Activated T-cell treated with anti-CD3 and anti-CD28 coated beads, Interleukin-2, amount 50 U/mL, for 4 hours (primary cell): ENCODE data around the gene MAMDC4. TPM values are rescaled to one million over a fixed set of nuclear protein-coding genes. Genes with fewer than 3 reads are reported as not detected.

Source experiments
- ATAC-seq, 2 donors: fragments of 200-7000 bp; cut with Tn5 transposase; one replicate each; pipeline ENCODE4 v1.10.0; 2021
- DNase-seq: peaks from one replicate; pipeline ENCODE4 v3.0.0-alpha.2; 2020
- H3K27me3 Mint-ChIP-seq: one replicate; pipeline ENCODE4 v1.8.0; 2021; ENCODE audit warnings: low read depth, mixed read lengths
- H3K36me3 Mint-ChIP-seq: one replicate; pipeline ENCODE4 v1.8.0; 2022; ENCODE audit warnings: mixed read lengths; ENCODE audit not compliant: insufficient read depth
- H3K4me1 Mint-ChIP-seq: one replicate; pipeline ENCODE4 v1.8.0; 2021; ENCODE audit warnings: low read depth, mixed read lengths
- H3K4me3 Mint-ChIP-seq: one replicate; pipeline ENCODE4 v1.8.0; 2021; ENCODE audit warnings: mild to moderate bottlenecking, moderate library complexity, mixed read lengths
- H3K9me3 Mint-ChIP-seq: one replicate; pipeline ENCODE4 v1.8.0; 2021; ENCODE audit warnings: mixed read lengths
- total RNA-seq, 3 donors: library from RNA; stranded (reverse); gene quantifications; one replicate each; pipeline ENCODE4 v1.2.1, GENCODE V29; 2021

Gene MAMDC4
- total RNA-seq, 3 donors from 2014 or later, result 10.7 to 13.9 (median 11.0) TPM

- no peaks in the 10 kb centered on the region for H3K9me3 Mint-ChIP-seq
- peak; percentile 91 for ATAC-seq
- H3K36me3 Mint-ChIP-seq, result no peaks in the 10 kb centered on the region
- peaks cover 16% of the 10 kb centered on the region for H3K4me1 Mint-ChIP-seq
- DNase-seq, result peak; percentile 95
- peak within 1 kb of the TSS; percentile 91 for H3K4me3 Mint-ChIP-seq
- H3K27me3 Mint-ChIP-seq, result peaks cover 16% of the 10 kb centered on the region
Measured at GRCh38 chr9:136849038-136849959, 2.8 kb upstream of the MAMDC4 start, which contains the start of gene PHPT1. PHPT1 (plus strand) TSS chr9:136849409; CDS start chr9:136849431, 22 bp downstream.

GRCh38 chr9:136849960-136850865 is 1.9 kb upstream of the MAMDC4 start:
- peaks cover 15% of the 10 kb centered on the region for H3K4me1 Mint-ChIP-seq
- ATAC-seq (no peak), DNase-seq (no peak)
- peaks cover 15% of the 10 kb centered on the region for H3K27me3 Mint-ChIP-seq
- H3K4me3 Mint-ChIP-seq, result peak overlapping the region; percentile 91
- H3K9me3 Mint-ChIP-seq, result no peaks in the 10 kb centered on the region
- H3K36me3 Mint-ChIP-seq, result no peaks in the 10 kb centered on the region

- peaks cover 14% of the 10 kb centered on the region for H3K4me1 Mint-ChIP-seq
- no peaks in the 10 kb centered on the region for H3K9me3 Mint-ChIP-seq
- ATAC-seq (no peak), DNase-seq (no peak)
- peak overlapping the region; percentile 16 for H3K4me3 Mint-ChIP-seq
- H3K36me3 Mint-ChIP-seq, result no peaks in the 10 kb centered on the region
- peaks cover 12% of the 10 kb centered on the region for H3K27me3 Mint-ChIP-seq
Measured at GRCh38 chr9:136850866-136851775, 1.0 kb upstream of the MAMDC4 start.

- peaks cover 6% of the 10 kb centered on the region for H3K4me1 Mint-ChIP-seq
- no peaks in the 10 kb centered on the region for H3K9me3 Mint-ChIP-seq
- no peak for ATAC-seq
- H3K4me3 Mint-ChIP-seq, result no peak overlapping the region
- peaks cover 2% of the 10 kb centered on the region for H3K27me3 Mint-ChIP-seq
- no peaks in the 10 kb centered on the region for H3K36me3 Mint-ChIP-seq
- no peak for DNase-seq
Measured at GRCh38 chr9:136852664-136853595, 784 bp downstream of the MAMDC4 start.

GRCh38 chr9:136853596-136854112 is 1.5 kb downstream of the MAMDC4 start:
- no peak for DNase-seq
- ATAC-seq, result no peak
- H3K4me1 Mint-ChIP-seq, result peaks cover 5% of the 10 kb centered on the region
- no peaks in the 10 kb centered on the region for H3K36me3 Mint-ChIP-seq
- H3K9me3 Mint-ChIP-seq, result no peaks in the 10 kb centered on the region
- H3K27me3 Mint-ChIP-seq, result no peaks in the 10 kb centered on the region
- H3K4me3 Mint-ChIP-seq, result no peak overlapping the region

- Mint-ChIP-seq H3K36me3 (no peaks in the 10 kb centered on the region), H3K4me3 (no peak overlapping the region), H3K4me1 (peaks cover 5% of the 10 kb centered on the region), H3K9me3 (no peaks in the 10 kb centered on the region), H3K27me3 (no peaks in the 10 kb centered on the region)
- DNase-seq (no peak), ATAC-seq (no peak)
Measured at GRCh38 chr9:136854113-136854841, 2.1 kb downstream of the MAMDC4 start.

- no peaks in the 10 kb centered on the region for H3K36me3 Mint-ChIP-seq
- peaks cover 2% of the 10 kb centered on the region for H3K4me1 Mint-ChIP-seq
- no peaks in the 10 kb centered on the region for H3K9me3 Mint-ChIP-seq
- no peak for DNase-seq
- H3K4me3 Mint-ChIP-seq, result no peak overlapping the region
- no peaks in the 10 kb centered on the region for H3K27me3 Mint-ChIP-seq
- ATAC-seq, result no peak
Measured at GRCh38 chr9:136854842-136855460, 2.8 kb downstream of the MAMDC4 start.

GRCh38 chr9:136855461-136856078 is 3.4 kb downstream of the MAMDC4 start:
- H3K9me3 Mint-ChIP-seq, result no peaks in the 10 kb centered on the region
- H3K36me3 Mint-ChIP-seq, result no peaks in the 10 kb centered on the region
- no peak overlapping the region for H3K4me3 Mint-ChIP-seq
- no peak for ATAC-seq
- H3K4me1 Mint-ChIP-seq, result no peaks in the 10 kb centered on the region
- no peaks in the 10 kb centered on the region for H3K27me3 Mint-ChIP-seq
- no peak for DNase-seq

- no peak overlapping the region for H3K4me3 Mint-ChIP-seq
- no peaks in the 10 kb centered on the region for H3K9me3 Mint-ChIP-seq
- H3K36me3 Mint-ChIP-seq, result no peaks in the 10 kb centered on the region
- H3K27me3 Mint-ChIP-seq, result no peaks in the 10 kb centered on the region
- DNase-seq (no peak), ATAC-seq (no peak)
- H3K4me1 Mint-ChIP-seq, result no peaks in the 10 kb centered on the region
Measured at GRCh38 chr9:136856079-136856476, 3.9 kb downstream of the MAMDC4 start.

- Mint-ChIP-seq H3K36me3 (no peaks in the 10 kb centered on the region), H3K9me3 (no peaks in the 10 kb centered on the region), H3K4me1 (no peaks in the 10 kb centered on the region), H3K27me3 (no peaks in the 10 kb centered on the region), H3K4me3 (no peak overlapping the region)
- ATAC-seq (no peak), DNase-seq (no peak)
Measured at GRCh38 chr9:136856541-136857141, 4.5 kb downstream of the MAMDC4 start.

GRCh38 chr9:136857166-136857565 is 5.0 kb downstream of the MAMDC4 start:
- H3K4me1 Mint-ChIP-seq, result no peaks in the 10 kb centered on the region
- DNase-seq (no peak), ATAC-seq (no peak)
- no peaks in the 10 kb centered on the region for H3K27me3 Mint-ChIP-seq
- H3K36me3 Mint-ChIP-seq, result no peaks in the 10 kb centered on the region
- H3K9me3 Mint-ChIP-seq, result no peaks in the 10 kb centered on the region
- H3K4me3 Mint-ChIP-seq, result no peak overlapping the region
